ENCODE results near the gene ISL2. TPM values are rescaled to one million over a fixed set of nuclear protein-coding genes. Genes with fewer than 3 reads are reported as not detected.
A peak's percentile ranks its signal among the peaks of the same experiment; 100 is the strongest.
"Not testable (repeated sequence)": the region's sequence is repeated elsewhere in the genome, so short reads cannot be mapped to it uniquely, and the experiment has no call there.

ISL2 gene
- total RNA-seq: 0.36 and 0.38 TPM in 2 replicates
- long read RNA-seq: 0 reads

DNA sequence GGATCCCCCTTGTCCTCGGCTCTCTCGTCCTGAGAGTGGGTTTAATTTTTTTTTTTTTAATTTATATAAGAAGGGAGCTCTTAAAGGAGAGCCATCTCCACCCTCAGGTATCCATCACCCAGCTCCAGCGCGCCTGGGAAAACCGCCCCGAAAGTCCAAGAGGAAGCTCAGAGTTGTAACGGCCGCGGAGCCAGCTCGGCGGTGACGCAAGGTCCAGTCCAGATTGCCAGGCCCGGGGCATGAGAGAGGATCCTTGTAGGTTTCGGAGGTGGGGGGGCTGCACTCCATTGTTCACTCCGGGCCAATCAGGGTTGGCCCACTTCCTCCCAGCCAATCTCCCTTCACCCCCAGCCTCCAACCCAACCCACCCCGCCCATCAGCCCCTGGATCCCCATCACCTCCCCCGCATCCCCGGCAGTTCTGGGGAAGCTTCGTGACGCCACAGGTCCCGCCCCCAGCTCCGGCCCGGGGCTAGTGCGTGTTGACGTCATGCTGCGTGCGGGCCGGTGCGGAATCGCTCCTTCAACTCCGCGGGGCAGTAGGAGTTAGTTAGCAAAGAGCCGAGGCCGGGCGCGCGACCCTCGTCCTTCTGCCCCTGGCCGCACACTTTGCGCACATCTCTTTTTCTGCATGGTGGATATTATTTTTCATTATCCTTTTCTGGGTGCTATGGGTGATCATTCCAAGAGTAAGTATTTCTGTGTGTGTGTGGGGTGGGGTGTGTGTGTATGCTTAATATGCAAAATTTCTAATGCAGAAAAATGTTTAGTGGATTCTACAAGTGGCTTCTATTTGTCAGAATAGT lies at the start of gene ISL2:
ISL2 (plus strand) TSS at position 520 of the 805 bp plus-strand sequence; CDS start at position 631, 111 bp downstream.
- Mint-ChIP-seq H3K36me3 (ENCODE audit: insufficient read depth) (no peaks in the 10 kb centered on the region), H3K27me3 (peaks cover 84% of the 10 kb centered on the region), H3K27ac (peak within 1 kb of the TSS; percentile 58), H3K4me3 (ENCODE audit: low read depth) (peak within 1 kb of the TSS; percentile 67), H3K9me3 (ENCODE audit: low read depth) (no peaks in the 10 kb centered on the region), H3K4me1 (ENCODE audit: low read depth) (peaks cover 28% of the 10 kb centered on the region)
- DNase-seq (ENCODE audit: low spot score, unreplicated experiment): peak; percentile 52
- no peak for TF ChIP-seq CTCF (IDR thresholded peaks at IDR 0.05; ENCODE audit: unreplicated experiment)

- Mint-ChIP-seq H3K4me1 (ENCODE audit: low read depth) (peaks cover 2% of the 10 kb centered on the region), H3K9me3 (ENCODE audit: low read depth) (no peaks in the 10 kb centered on the region), H3K27ac (no peak overlapping the region), H3K36me3 (ENCODE audit: insufficient read depth) (peaks cover 16% of the 10 kb centered on the region), H3K27me3 (no peaks in the 10 kb centered on the region), H3K4me3 (ENCODE audit: low read depth) (no peak overlapping the region)
- no peak for DNase-seq (ENCODE audit: low spot score, unreplicated experiment)
- TF ChIP-seq CTCF (IDR thresholded peaks at IDR 0.05; ENCODE audit: unreplicated experiment): no peak
Observed at GRCh38 chr15:76289582-76289981, 47.0 kb upstream of the ISL2 start.

DNA sequence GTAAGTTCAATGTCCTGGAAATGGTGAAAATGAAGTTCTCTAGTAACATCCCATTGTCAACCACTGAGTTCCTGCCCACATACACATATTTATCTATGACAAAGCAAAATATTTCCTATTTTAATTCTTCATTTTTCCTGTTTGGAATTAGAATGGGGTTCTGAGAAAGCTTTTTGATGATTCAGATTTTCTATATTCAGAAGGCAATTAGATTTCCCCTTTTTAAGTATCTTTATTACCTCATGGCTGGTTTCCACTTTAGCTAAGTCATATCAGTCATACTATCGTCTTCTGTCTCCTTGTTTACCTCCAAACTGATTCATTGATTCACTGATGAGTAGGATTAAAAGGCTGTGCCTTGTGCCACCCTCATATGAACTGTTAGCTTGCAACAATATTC lies 43.2 kb upstream of the ISL2 start:
- H3K4me1 Mint-ChIP-seq (ENCODE audit: low read depth): peaks cover 2% of the 10 kb centered on the region
- no peak overlapping the region for H3K4me3 Mint-ChIP-seq (ENCODE audit: low read depth)
- no peaks in the 10 kb centered on the region for H3K9me3 Mint-ChIP-seq (ENCODE audit: low read depth)

GRCh38 chr15:76294463-76294862 lies 42.1 kb upstream of the ISL2 start:
- not testable (repeated sequence) for H3K4me3 Mint-ChIP-seq (ENCODE audit: low read depth); H3K4me1 Mint-ChIP-seq (ENCODE audit: low read depth); H3K27ac Mint-ChIP-seq; H3K27me3 Mint-ChIP-seq; DNase-seq (ENCODE audit: low spot score, unreplicated experiment); H3K9me3 Mint-ChIP-seq (ENCODE audit: low read depth)
- H3K36me3 Mint-ChIP-seq (ENCODE audit: insufficient read depth): peaks cover 11% of the 10 kb centered on the region

More for the DNA sequence above, 43.2 kb upstream of the ISL2 start:
- no peak for TF ChIP-seq CTCF (IDR thresholded peaks at IDR 0.05; ENCODE audit: unreplicated experiment)
- peaks cover 11% of the 10 kb centered on the region for H3K36me3 Mint-ChIP-seq (ENCODE audit: insufficient read depth)
- DNase-seq (ENCODE audit: low spot score, unreplicated experiment): no peak
- no peak overlapping the region for H3K27ac Mint-ChIP-seq
- H3K27me3 Mint-ChIP-seq: no peaks in the 10 kb centered on the region

- peaks cover 5% of the 10 kb centered on the region for H3K36me3 Mint-ChIP-seq (ENCODE audit: insufficient read depth)
- H3K27ac Mint-ChIP-seq: no peak overlapping the region
- no peak for TF ChIP-seq CTCF (IDR thresholded peaks at IDR 0.05; ENCODE audit: unreplicated experiment)
- no peaks in the 10 kb centered on the region for H3K27me3 Mint-ChIP-seq
- no peak for DNase-seq (ENCODE audit: low spot score, unreplicated experiment)
- H3K4me3 Mint-ChIP-seq (ENCODE audit: low read depth): no peak overlapping the region
- H3K9me3 Mint-ChIP-seq (ENCODE audit: low read depth): no peaks in the 10 kb centered on the region
- peaks cover 2% of the 10 kb centered on the region for H3K4me1 Mint-ChIP-seq (ENCODE audit: low read depth)
Observed at GRCh38 chr15:76296849-76297248, 39.7 kb upstream of the ISL2 start.

DNA sequence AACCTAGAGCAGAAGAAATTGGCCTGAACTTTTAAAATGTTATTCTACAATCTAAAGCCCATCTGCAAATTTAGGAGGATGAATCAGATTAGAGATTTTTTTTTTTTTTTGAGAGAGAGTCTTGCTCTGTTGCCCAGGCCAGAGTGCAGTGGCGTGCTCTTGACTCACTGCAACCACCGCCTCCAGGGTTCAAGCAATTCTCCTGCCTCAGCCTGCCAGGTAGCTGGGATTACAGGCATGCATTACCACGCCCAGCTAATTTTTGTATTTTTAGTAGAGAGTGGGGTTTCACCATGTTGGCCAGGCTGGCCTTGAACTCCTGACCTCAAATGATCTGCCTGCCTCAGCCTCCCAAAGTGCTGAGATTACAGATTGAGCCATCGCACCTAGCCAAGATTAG lies 38.6 kb upstream of the ISL2 start:
- H3K27ac Mint-ChIP-seq; H3K27me3 Mint-ChIP-seq; H3K4me1 Mint-ChIP-seq (ENCODE audit: low read depth); H3K9me3 Mint-ChIP-seq (ENCODE audit: low read depth); DNase-seq (ENCODE audit: low spot score, unreplicated experiment); H3K4me3 Mint-ChIP-seq (ENCODE audit: low read depth); H3K36me3 Mint-ChIP-seq (ENCODE audit: insufficient read depth): not testable (repeated sequence)
